SK-N-MC (cell line): ENCODE data around the gene LILRA5.

Experiments used
- EZH2 ChIP-seq: fragments of 200-600 bp; sonication (generic); IDR thresholded peaks from one replicate; pipeline ENCODE4 v1.6.1; 2017; ENCODE audit warnings: antibody characterized with exemption
- POLR2AphosphoS5 ChIP-seq: IDR thresholded peaks from 2 replicates; pipeline ENCODE4 v1.6.1; 2012; ENCODE audit warnings: mild to moderate bottlenecking, low read depth, low read length, borderline replicate concordance

DNA sequence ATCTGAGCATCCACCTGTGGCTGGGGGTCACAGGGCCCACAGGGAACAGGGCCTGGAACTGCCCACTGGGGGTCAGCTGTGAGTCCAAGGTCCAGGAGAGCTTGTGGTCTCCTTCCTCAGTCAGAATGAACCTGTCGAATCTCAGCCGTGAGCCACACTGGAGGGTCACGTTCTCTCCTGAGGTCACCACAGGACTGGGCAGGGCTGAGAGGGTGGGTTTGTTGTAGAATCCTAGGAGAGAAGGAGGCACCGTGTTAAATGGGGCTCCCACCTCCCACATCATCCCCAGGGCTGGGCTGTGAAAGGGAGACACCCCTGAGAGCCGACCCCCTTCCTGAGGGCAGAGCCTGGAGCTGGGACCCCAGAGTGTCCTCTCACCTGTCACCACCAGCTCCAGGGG is 1.5 kb downstream of the LILRA5 start:
- TF ChIP-seq EZH2 (no peak), POLR2AphosphoS5 (no peak)
